Astrocyte of the spinal cord (primary cell): Measurements from ENCODE around the gene WASHC3.
A peak's percentile ranks its signal among the peaks of the same experiment; 100 is the strongest.
"Not testable (repeated sequence)": the region's sequence is repeated elsewhere in the genome, so short reads cannot be mapped to it uniquely, and the experiment has no call there.

Experiments
- DNase-seq: peaks from one replicate; pipeline ENCODE4 v3.0.0; 2011; ENCODE audit warnings: low read depth, low spot score
- H3K4me3 ChIP-seq: 2 replicates; pipeline ENCODE4 v1.5.1; 2011; ENCODE audit warnings: low read depth, mild to moderate bottlenecking, low read length, moderate library complexity
- in situ Hi-C: cut with HindIII; loops from 2 replicates; pipeline ENCODE4 v1.10.0; 2017; ENCODE audit warnings: low sequenced_read_pairs
- TF ChIP-seq, protein P1 (sequence below): IDR thresholded peaks from 2 replicates; pipeline ENCODE4 v1.5.1; 2012; ENCODE audit warnings: low read depth, mild to moderate bottlenecking, low read length, inconsistent platforms

Gene WASHC3

GRCh38 chr12:102093319-102093718 lies 31.5 kb upstream of the WASHC3 start:
- in situ Hi-C loops = no loop called here
- H3K4me3 ChIP-seq = no peak overlapping the region
- TF ChIP-seq, protein P1, sequence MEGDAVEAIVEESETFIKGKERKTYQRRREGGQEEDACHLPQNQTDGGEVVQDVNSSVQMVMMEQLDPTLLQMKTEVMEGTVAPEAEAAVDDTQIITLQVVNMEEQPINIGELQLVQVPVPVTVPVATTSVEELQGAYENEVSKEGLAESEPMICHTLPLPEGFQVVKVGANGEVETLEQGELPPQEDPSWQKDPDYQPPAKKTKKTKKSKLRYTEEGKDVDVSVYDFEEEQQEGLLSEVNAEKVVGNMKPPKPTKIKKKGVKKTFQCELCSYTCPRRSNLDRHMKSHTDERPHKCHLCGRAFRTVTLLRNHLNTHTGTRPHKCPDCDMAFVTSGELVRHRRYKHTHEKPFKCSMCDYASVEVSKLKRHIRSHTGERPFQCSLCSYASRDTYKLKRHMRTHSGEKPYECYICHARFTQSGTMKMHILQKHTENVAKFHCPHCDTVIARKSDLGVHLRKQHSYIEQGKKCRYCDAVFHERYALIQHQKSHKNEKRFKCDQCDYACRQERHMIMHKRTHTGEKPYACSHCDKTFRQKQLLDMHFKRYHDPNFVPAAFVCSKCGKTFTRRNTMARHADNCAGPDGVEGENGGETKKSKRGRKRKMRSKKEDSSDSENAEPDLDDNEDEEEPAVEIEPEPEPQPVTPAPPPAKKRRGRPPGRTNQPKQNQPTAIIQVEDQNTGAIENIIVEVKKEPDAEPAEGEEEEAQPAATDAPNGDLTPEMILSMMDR = no peak
- DNase-seq = peak; percentile 49

GRCh38 chr12:102089228-102089835 lies 27.5 kb upstream of the WASHC3 start:
- DNase-seq, H3K4me3 ChIP-seq, in situ Hi-C loops: not testable (repeated sequence)

GRCh38 chr12:102080842-102081241 lies 19.1 kb upstream of the WASHC3 start:
- TF ChIP-seq, protein P1 = no peak
- in situ Hi-C loops = no loop called here
- no peak overlapping the region for H3K4me3 ChIP-seq
- no peak for DNase-seq

GRCh38 chr12:102072092-102072491 lies 10.3 kb upstream of the WASHC3 start:
- DNase-seq, H3K4me3 ChIP-seq, in situ Hi-C loops: not testable (repeated sequence)

DNA sequence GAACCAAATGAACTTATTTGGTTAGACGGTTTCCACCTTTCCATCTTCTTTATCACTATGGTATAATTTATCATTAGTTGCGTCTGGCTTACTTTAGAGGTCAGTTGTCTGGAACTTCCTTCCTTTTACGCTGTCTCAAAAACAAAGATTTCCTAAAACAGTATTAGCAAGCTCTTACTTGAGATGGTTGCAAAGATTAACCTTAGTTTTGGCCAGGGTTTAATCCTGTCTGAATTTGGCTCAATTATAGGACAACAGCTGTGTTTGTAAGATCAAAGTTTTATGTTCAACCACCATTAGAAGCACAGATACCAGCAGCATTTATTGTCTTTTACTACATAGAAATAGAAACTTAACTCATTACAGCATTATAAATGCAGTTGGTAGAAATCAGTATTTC lies 7.9 kb upstream of the WASHC3 start:
- no peak for DNase-seq
- TF ChIP-seq, protein P1 = no peak
- in situ Hi-C loops = no loop called here
- H3K4me3 ChIP-seq = no peak overlapping the region

GRCh38 chr12:102067574-102068258 lies 5.9 kb upstream of the WASHC3 start:
- TF ChIP-seq, protein P1 = no peak
- no peak overlapping the region for H3K4me3 ChIP-seq
- DNase-seq = peak; percentile 51
- in situ Hi-C loops = no loop called here

DNA sequence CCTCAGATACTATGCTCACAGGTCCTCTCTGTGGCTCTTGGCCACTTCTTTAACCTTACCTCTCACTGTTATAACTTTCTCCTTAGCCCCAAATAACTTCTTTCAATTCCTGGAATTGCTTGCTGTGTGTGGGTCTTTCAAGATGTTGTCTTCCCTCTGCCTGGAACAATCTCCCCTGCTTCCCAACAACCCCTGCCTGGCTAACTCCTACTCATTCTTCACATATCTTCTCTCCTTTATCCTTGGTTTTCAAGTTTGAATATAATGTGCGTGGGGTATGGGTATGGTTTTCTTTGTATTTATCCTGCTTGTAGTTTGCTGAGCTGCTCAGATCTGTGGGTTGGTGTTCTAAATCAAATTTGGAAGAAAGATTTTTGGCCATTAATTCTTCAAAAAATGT lies 2.7 kb upstream of the WASHC3 start:
- DNase-seq = no peak
- no peak overlapping the region for H3K4me3 ChIP-seq
- TF ChIP-seq, protein P1 = no peak
- in situ Hi-C loops = no loop called here
